22Rv1 (cell line): ENCODE measurements around the gene HCN2.

ENCODE experiments used
- CTCF ChIP-seq: fragments of 450-650 bp; IDR thresholded peaks from 2 replicates; pipeline ENCODE4 v1.5.1; 2017; ENCODE audit warnings: mild to moderate bottlenecking
- ZFX ChIP-seq: fragments of 450-650 bp; IDR thresholded peaks from 2 replicates; pipeline ENCODE4 v1.6.1; 2017; ENCODE audit warnings: antibody characterized with exemption, borderline replicate concordance

GRCh38 chr19:629961-630714, 40.5 kb downstream of the HCN2 start:
- TF ChIP-seq CTCF (no peak), ZFX (no peak)
